ENCODE data around the gene TNPO3. TPM values are rescaled to one million over a fixed set of nuclear protein-coding genes. Genes with fewer than 3 reads are reported as not detected.
"Not testable (repeated sequence)": the region's sequence is repeated elsewhere in the genome, so short reads cannot be mapped to it uniquely, and the experiment has no call there.

The TNPO3 gene
- total RNA-seq, 1 experiment from 2014 or later: 82.3 TPM

GRCh38 chr7:128912709-128913495, 142.0 kb downstream of the TNPO3 start:
- H3K27ac ChIP-seq; DNase-seq; H3K36me3 ChIP-seq; H3K4me3 ChIP-seq; H3K4me1 ChIP-seq; H3K9me3 ChIP-seq (replicated peaks): not testable (repeated sequence)
- peaks cover 10% of the 10 kb centered on the region; the same call in 1 of the 2 replicates for H3K27me3 ChIP-seq

GRCh38 chr7:128912281-128912680, 142.6 kb downstream of the TNPO3 start:
- Histone ChIP-seq H3K36me3 (no peaks in the 10 kb centered on the region), H3K27ac (no peak overlapping the region), H3K27me3 (peaks cover 10% of the 10 kb centered on the region; the same call in 1 of the 2 replicates), H3K9me3 (replicated peaks) (no peaks in the 10 kb centered on the region), H3K4me1 (peaks cover 5% of the 10 kb centered on the region; the same call in 1 of the 2 replicates), H3K4me3 (no peak overlapping the region)
- no peak for DNase-seq

- H3K27me3 ChIP-seq: peaks cover 10% of the 10 kb centered on the region; the same call in 1 of the 2 replicates
- no peak overlapping the region for H3K4me3 ChIP-seq
- peaks cover 5% of the 10 kb centered on the region; the same call in 1 of the 2 replicates for H3K4me1 ChIP-seq
- peak; percentile 45 to 64 for DNase-seq
- no peak overlapping the region for H3K27ac ChIP-seq
- H3K9me3 ChIP-seq (replicated peaks): no peaks in the 10 kb centered on the region
- H3K36me3 ChIP-seq: no peaks in the 10 kb centered on the region
Observed at GRCh38 chr7:128911423-128912031, 143.4 kb downstream of the TNPO3 start.

- Histone ChIP-seq H3K36me3 (no peaks in the 10 kb centered on the region), H3K4me3 (peak within 1 kb of the TSS; percentile 64), H3K27ac (no peak within 1 kb of the TSS), H3K27me3 (peaks cover 10% of the 10 kb centered on the region; the same call in 1 of the 2 replicates), H3K9me3 (replicated peaks) (no peaks in the 10 kb centered on the region), H3K4me1 (peaks cover 5% of the 10 kb centered on the region; the same call in 1 of the 2 replicates)
- no peak for DNase-seq
Observed at GRCh38 chr7:128910569-128910945, 144.4 kb downstream of the TNPO3 start, which contains the start of gene KCP. Gene KCP (minus strand): TSS chr7:128910709. CDS start chr7:128910676, 33 bp downstream.

- H3K9me3 ChIP-seq (replicated peaks): no peaks in the 10 kb centered on the region; the same call in 1 of the 2 replicates
- peaks cover 10% of the 10 kb centered on the region; the same call in 1 of the 2 replicates for H3K27me3 ChIP-seq
- H3K36me3 ChIP-seq: no peaks in the 10 kb centered on the region
- H3K4me1 ChIP-seq: peaks cover 5% of the 10 kb centered on the region; the same call in 1 of the 2 replicates
- no peak overlapping the region for H3K27ac ChIP-seq
- peak; percentile 83 to 86 for DNase-seq
- H3K4me3 ChIP-seq: peak overlapping the region; percentile 64
Observed at GRCh38 chr7:128909625-128910568, 145.0 kb downstream of the TNPO3 start.

GRCh38 chr7:128908750-128909624, 145.9 kb downstream of the TNPO3 start:
- H3K27me3 ChIP-seq: peaks cover 2% of the 10 kb centered on the region; the same call in 1 of the 2 replicates
- H3K4me3 ChIP-seq: peak overlapping the region; percentile 64
- peak in 1 of 2 experiments; percentile 26 for DNase-seq
- H3K4me1 ChIP-seq: peaks cover 5% of the 10 kb centered on the region; the same call in 1 of the 2 replicates
- H3K36me3 ChIP-seq: no peaks in the 10 kb centered on the region
- H3K27ac ChIP-seq: no peak overlapping the region
- no peaks in the 10 kb centered on the region; the same call in 1 of the 2 replicates for H3K9me3 ChIP-seq (replicated peaks)

- Histone ChIP-seq H3K27ac (no peak overlapping the region), H3K27me3 (no peaks in the 10 kb centered on the region; the same call in none of the 2 replicates), H3K36me3 (no peaks in the 10 kb centered on the region), H3K4me1 (peaks cover 5% of the 10 kb centered on the region; the same call in 1 of the 2 replicates), H3K9me3 (replicated peaks) (no peaks in the 10 kb centered on the region; the same call in 1 of the 2 replicates), H3K4me3 (no peak overlapping the region)
- no peak for DNase-seq
Observed at GRCh38 chr7:128906766-128907559, 147.9 kb downstream of the TNPO3 start.

- no peaks in the 10 kb centered on the region; the same call in none of the 2 replicates for H3K27me3 ChIP-seq
- no peak overlapping the region for H3K4me3 ChIP-seq
- H3K9me3 ChIP-seq (replicated peaks): no peaks in the 10 kb centered on the region; the same call in 1 of the 2 replicates
Observed at GRCh38 chr7:128906001-128906765, 148.7 kb downstream of the TNPO3 start.

GRCh38 chr7:128904381-128905197, 150.3 kb downstream of the TNPO3 start:
- H3K4me1 ChIP-seq: peaks cover 5% of the 10 kb centered on the region; the same call in 1 of the 2 replicates
- peak in 1 of 2 experiments; percentile 80 for DNase-seq

More at GRCh38 chr7:128906001-128906765, 148.7 kb downstream of the TNPO3 start:
- Histone ChIP-seq H3K27ac (no peak overlapping the region), H3K36me3 (no peaks in the 10 kb centered on the region), H3K4me1 (peaks cover 5% of the 10 kb centered on the region; the same call in 1 of the 2 replicates)
- no peak for DNase-seq

More at GRCh38 chr7:128904381-128905197, 150.3 kb downstream of the TNPO3 start:
- no peak overlapping the region for H3K27ac ChIP-seq
- H3K4me3 ChIP-seq: no peak overlapping the region
- H3K9me3 ChIP-seq (replicated peaks): peaks cover 2% of the 10 kb centered on the region
- no peaks in the 10 kb centered on the region; the same call in none of the 2 replicates for H3K27me3 ChIP-seq
- H3K36me3 ChIP-seq: no peaks in the 10 kb centered on the region

Measured in SJCRH30 (cell line).